IMR-90 (cell line): Measurements from ENCODE around the gene CHRNA7.
"Not testable (repeated sequence)": the region's sequence is repeated elsewhere in the genome, so short reads cannot be mapped to it uniquely, and the experiment has no call there.

Experiments
- CTCF ChIP-seq: conservative IDR thresholded peaks from 2 replicates; pipeline ENCODE4 v1.5.1; 2012; ENCODE audit warnings: mild to moderate bottlenecking, low read depth, low read length, improper control_type of control experiment
- POLR2A ChIP-seq: IDR thresholded peaks from 2 replicates; pipeline ENCODE4 v1.6.1; 2012; ENCODE audit warnings: mild to moderate bottlenecking, low read depth, low read length
- RAD21 ChIP-seq: IDR thresholded peaks from 2 replicates; pipeline ENCODE4 v1.6.1; 2012; ENCODE audit warnings: low read length, improper control_type of control experiment
- SMC3 ChIP-seq: fragments of 150-350 bp; IDR thresholded peaks from 2 replicates; pipeline ENCODE4 v1.6.1; 2016; ENCODE audit warnings: low read depth, mild to moderate bottlenecking, antibody characterized with exemption, low read length, moderate library complexity
- USF2 ChIP-seq: fragments of 150-350 bp; IDR thresholded peaks from 2 replicates; pipeline ENCODE4 v1.6.1; 2017; ENCODE audit warnings: mild to moderate bottlenecking, antibody characterized with exemption, low read length, low read depth

- TF ChIP-seq CTCF, RAD21, USF2, POLR2A, SMC3: not testable (repeated sequence)
These were observed 131.8 kb downstream of the CHRNA7 start for GRCh38 chr15:32162143-32162542.
